HG02588 (cell line): Measurements from ENCODE around the gene RNF183.
"Not testable (repeated sequence)": the region's sequence is repeated elsewhere in the genome, so short reads cannot be mapped to it uniquely, and the experiment has no call there.

Experiments
- ATAC-seq: cut with Tn5 transposase; IDR thresholded peaks from one replicate; pipeline ENCODE4 v1.9.1; 2021; ENCODE audit warnings: mild to moderate bottlenecking, moderate library complexity; ENCODE audit not compliant: unreplicated experiment

The RNF183 gene

GRCh38 chr9:113317777-113318176 lies 14.6 kb upstream of the RNF183 start:
- no peak for ATAC-seq

- no peak for ATAC-seq
These were observed 12.9 kb upstream of the RNF183 start for GRCh38 chr9:113316030-113316429.

GRCh38 chr9:113315231-113315630 lies 12.1 kb upstream of the RNF183 start:
- ATAC-seq, result no peak

GRCh38 chr9:113313261-113313660 lies 10.1 kb upstream of the RNF183 start:
- no peak for ATAC-seq

GRCh38 chr9:113311961-113312360 lies 8.8 kb upstream of the RNF183 start:
- ATAC-seq, result no peak

- no peak for ATAC-seq
These were observed 7.4 kb upstream of the RNF183 start for GRCh38 chr9:113310538-113310937.

GRCh38 chr9:113309204-113309813 lies 6.1 kb upstream of the RNF183 start:
- no peak for ATAC-seq

- no peak for ATAC-seq
These were observed 4.3 kb upstream of the RNF183 start for GRCh38 chr9:113307396-113307975.

GRCh38 chr9:113306566-113306965 lies 3.4 kb upstream of the RNF183 start:
- ATAC-seq, result no peak

GRCh38 chr9:113301548-113301947 lies 1.6 kb downstream of the RNF183 start:
- no peak for ATAC-seq

GRCh38 chr9:113299800-113300292 lies 3.3 kb downstream of the RNF183 start:
- no peak for ATAC-seq

GRCh38 chr9:113298924-113299770 lies 4.0 kb downstream of the RNF183 start:
- ATAC-seq, result no peak

- ATAC-seq, result no peak
These were observed 4.9 kb downstream of the RNF183 start for GRCh38 chr9:113298311-113298710.

GRCh38 chr9:113296796-113297558 lies 6.2 kb downstream of the RNF183 start:
- no peak for ATAC-seq

GRCh38 chr9:113296247-113296646 lies 6.9 kb downstream of the RNF183 start:
- ATAC-seq, result not testable (repeated sequence)

GRCh38 chr9:113293285-113293878 lies 9.8 kb downstream of the RNF183 start:
- no peak for ATAC-seq

GRCh38 chr9:113290052-113290607 lies 13.0 kb downstream of the RNF183 start:
- no peak for ATAC-seq

GRCh38 chr9:113289091-113289490 lies 14.1 kb downstream of the RNF183 start:
- no peak for ATAC-seq

GRCh38 chr9:113281356-113281755 lies 21.8 kb downstream of the RNF183 start:
- ATAC-seq, result no peak

- no peak for ATAC-seq
These were observed 24.3 kb downstream of the RNF183 start for GRCh38 chr9:113278840-113279239.
